PC-9 (cell line): ENCODE results near the gene WNK1. TPM values are rescaled to one million over a fixed set of nuclear protein-coding genes. Genes with fewer than 3 reads are reported as not detected.

Source experiments
- BruUV-seq: library from RNA; stranded (reverse); fragments of 400-500 nt; replicated peaks from 2 replicates; lab custom pipeline; 2021; lab: Mats Ljungman, UMichigan
- CTCF ChIA-PET: fragments of 300-600 bp; sonication (Branson Sonifier 250); formaldehyde crosslinking; loops from one replicate; lab custom pipeline; 2022; ENCODE audit warnings: antibody characterized with exemption; lab: Charles Lee
- POLR2A ChIA-PET: fragments of 300-600 bp; sonication (Branson Sonifier 250); formaldehyde crosslinking; loops from one replicate; lab custom pipeline; 2022; ENCODE audit warnings: antibody characterized with exemption; ENCODE audit not compliant: unreplicated experiment; lab: Charles Lee
- DNase-seq, 2 experiments: peaks; one replicate each; pipeline versions ENCODE4 v3.0.0 to v3.0.0-alpha.2; 2015 to 2022; ENCODE audit warnings: mixed read lengths in 1 of 2
- H2AFZ ChIP-seq: fragments of 200-600 bp; sonication (generic); 2 replicates; pipeline ENCODE4 v1.8.1; 2017; ENCODE audit warnings: antibody characterized with exemption
- H3F3A ChIP-seq: fragments of 200-600 bp; sonication (generic); 2 replicates; pipeline ENCODE4 v1.8.1; 2017; ENCODE audit warnings: antibody characterized with exemption, mild to moderate bottlenecking, low read depth; ENCODE audit not compliant: insufficient read depth
- H3K27ac ChIP-seq: fragments of 200-600 bp; sonication (generic); 2 replicates; pipeline ENCODE4 v1.6.1; 2016; ENCODE audit warnings: mixed run types
- H3K27me3 ChIP-seq: fragments of 200-600 bp; sonication (generic); 2 replicates; pipeline ENCODE4 v1.6.1; 2016; ENCODE audit warnings: low read depth, mixed run types; ENCODE audit not compliant: insufficient read depth
- H3K36me3 ChIP-seq: fragments of 200-600 bp; sonication (generic); 2 replicates; pipeline ENCODE4 v1.6.1; 2016; ENCODE audit warnings: low read depth, mixed run types
- H3K4me1 ChIP-seq: fragments of 200-600 bp; sonication (generic); replicated peaks from 2 replicates; pipeline ENCODE4 v1.6.1; 2016; ENCODE audit warnings: mixed run types; ENCODE audit not compliant: insufficient read depth
- H3K4me2 ChIP-seq: fragments of 200-600 bp; sonication (generic); 2 replicates; pipeline ENCODE4 v1.6.1; 2017; ENCODE audit warnings: mixed run types
- H3K4me3 ChIP-seq: fragments of 200-600 bp; sonication (generic); 2 replicates; pipeline ENCODE4 v1.6.1; 2016; ENCODE audit warnings: mixed run types
- H3K79me2 ChIP-seq: fragments of 200-600 bp; sonication (generic); 2 replicates; pipeline ENCODE4 v1.6.1; 2017; ENCODE audit warnings: low read depth, mixed run types
- H3K9me2 ChIP-seq: fragments of 200-600 bp; sonication (generic); 2 replicates; pipeline ENCODE4 v1.8.1; 2017; ENCODE audit warnings: mild to moderate bottlenecking; ENCODE audit not compliant: insufficient read depth
- H3K9me3 ChIP-seq: fragments of 200-600 bp; sonication (generic); 2 replicates; pipeline ENCODE4 v1.8.1; 2016; ENCODE audit warnings: low read depth; ENCODE audit not compliant: insufficient read depth
- H4K20me1 ChIP-seq: fragments of 200-600 bp; sonication (generic); 2 replicates; pipeline ENCODE4 v1.8.1; 2017; ENCODE audit not compliant: insufficient read depth
- CTCF ChIP-seq: fragments of 200-600 bp; sonication (generic); conservative IDR thresholded peaks from 2 replicates; pipeline ENCODE4 v1.6.1; 2017; ENCODE audit warnings: mixed run types, antibody characterized with exemption, mild to moderate bottlenecking, moderate library complexity
- EZH2 ChIP-seq: fragments of 200-600 bp; sonication (generic); IDR thresholded peaks from 2 replicates; pipeline ENCODE4 v1.8.0; 2017; ENCODE audit warnings: antibody characterized with exemption, low read depth
- intact Hi-C: fragments of 100-400 bp; cut with micrococcal nuclease; formaldehyde crosslinking; loops from one replicate; pipeline ENCODE4 v1.10.0; 2022; ENCODE audit not compliant: unreplicated experiment
- total RNA-seq: library from RNA; stranded (reverse); gene quantifications from 2 replicates; pipeline ENCODE4 v1.2.3, GENCODE V29; 2021

The WNK1 gene
- total RNA-seq, 1 experiment from 2014 or later: 142 TPM

DNA sequence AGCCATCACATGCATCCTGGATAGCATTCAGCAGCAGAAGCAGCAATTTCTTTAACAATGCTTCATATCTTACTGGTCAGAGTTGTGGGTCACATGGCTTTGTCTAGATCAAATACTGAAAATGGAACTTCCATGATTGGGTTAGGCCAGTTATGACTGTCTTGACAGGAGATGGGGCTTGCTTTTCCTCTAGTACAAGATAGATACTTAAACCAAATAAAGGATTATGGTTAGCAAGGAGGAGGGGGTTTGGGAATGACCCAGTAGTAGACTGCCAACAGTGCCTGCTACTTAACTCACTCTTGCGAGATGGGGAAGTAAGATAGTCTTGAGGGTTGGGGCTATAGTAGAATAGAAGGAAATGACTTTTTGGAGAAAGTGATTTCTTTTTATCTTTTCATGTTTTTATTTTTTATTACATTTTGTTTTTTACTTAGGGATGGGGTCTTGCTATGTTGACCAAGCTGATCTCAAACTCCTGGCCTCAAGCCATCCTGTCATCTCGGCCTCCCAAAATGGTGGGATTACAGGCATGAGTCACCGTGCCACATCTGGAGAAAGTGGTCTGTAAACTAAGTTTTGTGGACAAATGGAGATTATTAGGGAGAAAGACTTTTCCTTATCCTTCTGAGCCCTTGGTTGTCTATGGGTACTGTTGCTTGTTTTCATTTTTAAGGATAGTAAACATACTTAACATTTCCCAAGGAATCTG is 37.6 kb downstream of the WNK1 start:
- Histone ChIP-seq H3K27ac (peak overlapping the region; percentile 21; the same call in 1 of the 2 replicates), H4K20me1 (peaks cover 70% of the 10 kb centered on the region), H3F3A (0 out of 2 replicates have a peak, but pooled peaks cover 4% of the 10 kb centered on the region), H3K9me3 (no peaks in the 10 kb centered on the region), H3K36me3 (0 out of 2 replicates have a peak, but pooled peaks cover 1% of the 10 kb centered on the region), H3K4me3 (no peak overlapping the region), H3K9me2 (no peaks in the 10 kb centered on the region), H3K4me1 (no peaks in the 10 kb centered on the region; the same call in 1 of the 2 replicates), H2AFZ (no peak overlapping the region), H3K79me2 (peaks cover 100% of the 10 kb centered on the region), H3K27me3 (no peaks in the 10 kb centered on the region), H3K4me2 (no peak overlapping the region)
- DNase-seq: no peak
- ChIA-PET POLR2A (no interaction called here), CTCF (no interaction called here)
- BruUV-seq: no TSS peak
- intact Hi-C loops: loop anchor here (2.0 kb wide), 1 partner anchor 15 kb away; no protein-coding TSS in a partner anchor
- TF ChIP-seq CTCF: no peak
- TF ChIP-seq EZH2: no peak

- Histone ChIP-seq H3K79me2 (peaks cover 100% of the 10 kb centered on the region), H3K27ac (peak overlapping the region; percentile 21; the same call in 1 of the 2 replicates), H3K27me3 (no peaks in the 10 kb centered on the region), H3K9me2 (no peaks in the 10 kb centered on the region), H3K4me1 (no peaks in the 10 kb centered on the region; the same call in 1 of the 2 replicates), H3K4me2 (no peak overlapping the region), H2AFZ (no peak overlapping the region), H3K4me3 (no peak overlapping the region), H3K36me3 (0 out of 2 replicates have a peak, but pooled peaks cover 4% of the 10 kb centered on the region), H3F3A (0 out of 2 replicates have a peak, but pooled peaks cover 4% of the 10 kb centered on the region), H3K9me3 (no peaks in the 10 kb centered on the region), H4K20me1 (peaks cover 70% of the 10 kb centered on the region)
- peak in 1 of 2 experiments; percentile 17 for DNase-seq
- intact Hi-C loops: loop anchor here (2.0 kb wide), 1 partner anchor 14 kb away; no protein-coding TSS in a partner anchor
- ChIA-PET POLR2A (no interaction called here), CTCF (no interaction called here)
- no TSS peak for BruUV-seq
- TF ChIP-seq CTCF (no peak), EZH2 (no peak)
These were observed 38.2 kb downstream of the WNK1 start for GRCh38 chr12:790608-791007.

- Histone ChIP-seq H3K9me3 (no peaks in the 10 kb centered on the region), H3K4me1 (peaks cover 8% of the 10 kb centered on the region), H3K36me3 (0 out of 2 replicates have a peak, but pooled peaks cover 4% of the 10 kb centered on the region), H3K27ac (no peak overlapping the region), H3K9me2 (no peaks in the 10 kb centered on the region), H2AFZ (no peak overlapping the region), H3K4me3 (no peak overlapping the region), H3K4me2 (no peak overlapping the region), H3K27me3 (no peaks in the 10 kb centered on the region), H4K20me1 (peaks cover 68% of the 10 kb centered on the region), H3F3A (0 out of 2 replicates have a peak, but pooled peaks cover 10% of the 10 kb centered on the region), H3K79me2 (peaks cover 100% of the 10 kb centered on the region)
- intact Hi-C loops: no loop called here
- no peak for TF ChIP-seq EZH2
- no peak for TF ChIP-seq CTCF
- POLR2A ChIA-PET: no interaction called here
- BruUV-seq: no TSS peak
- CTCF ChIA-PET: no interaction called here
- DNase-seq: no peak
These were observed 40.7 kb downstream of the WNK1 start for GRCh38 chr12:793037-793436.
